OCI-LY1 (cell line): ENCODE data around the gene ATXN7L1.

ENCODE experiments used
- CTCF ChIP-seq: fragments of 200-600 bp; sonication (generic), shearing (Covaris generic); IDR thresholded peaks from 2 replicates; pipeline ENCODE4 v1.5.1; 2017; ENCODE audit warnings: mild to moderate bottlenecking, antibody characterized with exemption, low read length, moderate library complexity, mixed read lengths
- EZH2 ChIP-seq: fragments of 200-600 bp; sonication (generic), shearing (Covaris generic); IDR thresholded peaks from 2 replicates; pipeline ENCODE4 v1.8.0; 2017; ENCODE audit warnings: borderline replicate concordance, mixed run types, mild to moderate bottlenecking, antibody characterized with exemption, low read length, moderate library complexity, mixed read lengths

DNA sequence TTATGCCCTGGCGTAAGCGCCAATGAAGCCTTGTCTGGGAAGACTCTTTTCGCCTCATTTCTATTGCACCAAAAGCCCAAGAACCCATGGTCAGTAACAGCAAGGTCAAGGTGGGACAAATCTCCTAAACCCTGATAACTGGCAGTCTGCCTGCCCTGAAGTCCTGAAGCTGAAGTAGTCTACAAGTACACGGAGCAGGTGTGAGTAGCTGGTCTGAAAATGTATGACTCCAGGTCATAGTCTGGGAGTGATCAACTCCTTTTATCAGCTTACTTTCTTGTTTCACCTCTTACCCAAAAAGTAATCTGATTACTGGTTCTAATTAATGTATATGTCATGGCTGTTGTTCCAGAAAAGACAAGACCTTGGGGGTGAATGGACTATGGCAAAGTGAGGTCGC, 187.8 kb downstream of the ATXN7L1 start:
- TF ChIP-seq CTCF (no peak), EZH2 (no peak)
